K562 (cell line): ENCODE results near the gene GTF2I. TPM values are rescaled to one million over a fixed set of nuclear protein-coding genes. Genes with fewer than 3 reads are reported as not detected.

Experiments used
- ASH1L ChIP-seq: fragments of 450-650 bp; IDR thresholded peaks from 2 replicates; pipeline ENCODE4 v1.6.1; 2018; ENCODE audit warnings: borderline replicate concordance, mild to moderate bottlenecking, low read depth; ENCODE audit not compliant: partially characterized antibody
- CREB3 ChIP-seq: fragments of 450-650 bp; conservative IDR thresholded peaks from 2 replicates; pipeline ENCODE4 v1.6.1; 2016; ENCODE audit warnings: missing genetic modification characterization, low read depth, mild to moderate bottlenecking, missing compliant biosample characterization, moderate library complexity
- CTBP1 ChIP-seq: fragments of 450-650 bp; IDR thresholded peaks from 2 replicates; pipeline ENCODE4 v1.6.1; 2016; ENCODE audit warnings: borderline replicate concordance
- ETS2 ChIP-seq: IDR thresholded peaks from 2 replicates; pipeline ENCODE4 v1.6.1; 2016; ENCODE audit warnings: borderline replicate concordance, missing genetic modification characterization, mild to moderate bottlenecking, moderate library complexity, missing compliant biosample characterization; ENCODE audit not compliant: poor library complexity, severe bottlenecking
- GABPB2 ChIP-seq: fragments of 250-450 bp; sonication (Bioruptor Pico); conservative IDR thresholded peaks from 2 replicates; pipeline ENCODE4 v1.5.1; 2021; ENCODE audit warnings: mild to moderate bottlenecking
- GTF3C2 ChIP-seq: IDR thresholded peaks from 3 replicates; pipeline ENCODE4 v1.6.1; 2011; ENCODE audit warnings: borderline replicate concordance, mild to moderate bottlenecking, moderate library complexity; ENCODE audit not compliant: insufficient read length; ENCODE audit errors: extremely low read depth
- HDAC1 ChIP-seq, 2 experiments: fragments of 450-650 bp; IDR thresholded peaks; 2 replicates each; pipeline ENCODE4 v1.6.1; 2016 to 2017; ENCODE audit warnings: inconsistent platforms in 1 of 2, mild to moderate bottlenecking in 1 of 2, moderate library complexity in 1 of 2
- MEIS2 ChIP-seq: fragments of 450-650 bp; IDR thresholded peaks from 2 replicates; pipeline ENCODE4 v1.6.1; 2014; ENCODE audit warnings: mild to moderate bottlenecking; ENCODE audit not compliant: partially characterized antibody
- PRMT5 ChIP-seq: sonication (generic); formaldehyde crosslinking; IDR thresholded peaks from 2 replicates; pipeline ENCODE4 v1.5.0; 2020; ENCODE audit warnings: missing genetic modification reagents
- RBM22 ChIP-seq: fragments of 200-400 bp; formaldehyde crosslinking; IDR thresholded peaks from 2 replicates; pipeline ENCODE4 v1.6.1; 2018; ENCODE audit warnings: low read length, low read depth; ENCODE audit not compliant: poor library complexity, severe bottlenecking
- TOE1 ChIP-seq, 2 experiments: fragments of 450-650 bp in 1 of 2; sonication (generic) in 1 of 2; formaldehyde crosslinking in 1 of 2; IDR thresholded peaks; 2 replicates each; pipeline versions ENCODE4 v1.7.1 to v1.8.0; 2016 to 2022; ENCODE audit warnings: borderline replicate concordance in 2 of 2, mild to moderate bottlenecking in 2 of 2, antibody characterized with exemption in 1 of 2, inconsistent platforms in 1 of 2, low read depth in 1 of 2, missing genetic modification reagents in 1 of 2, moderate library complexity in 1 of 2
- USF2 ChIP-seq: sonication (generic); formaldehyde crosslinking; IDR thresholded peaks from 2 replicates; pipeline ENCODE4 v1.5.0; 2020; ENCODE audit warnings: missing genetic modification reagents
- ZNF253 ChIP-seq: fragments of 250-450 bp; sonication (Bioruptor Pico); conservative IDR thresholded peaks from 2 replicates; pipeline ENCODE4 v1.6.1; 2021; ENCODE audit warnings: mild to moderate bottlenecking
- ZNF408 ChIP-seq: fragments of 250-450 bp; sonication (Bioruptor Pico); IDR thresholded peaks from 2 replicates; pipeline ENCODE4 v1.4.0; 2020; ENCODE audit warnings: low read depth, mild to moderate bottlenecking, moderate library complexity
- ZNF778 ChIP-seq: fragments of 450-650 bp; formaldehyde crosslinking; IDR thresholded peaks from 2 replicates; pipeline ENCODE4 v1.4.0; 2020; ENCODE audit warnings: mild to moderate bottlenecking, moderate library complexity
- ZNF830 ChIP-seq: fragments of 250-450 bp; sonication (Bioruptor Pico); IDR thresholded peaks from 2 replicates; pipeline ENCODE4 v1.5.0; 2021; ENCODE audit warnings: mild to moderate bottlenecking
- polyA plus RNA-seq, 8 experiments: library from polyadenylated mRNA; depleted of rRNA in 4 of 8; stranded (reverse) in 5 of 8; unstranded in 3 of 8; fragments of >200 nt; fragmentation: Nextera tagmentation in 2 of 8; fragmentation: Illumina TruSeq in 1 of 8; extraction: Ambion mirVana in 2 of 8; extraction: Trizol in 1 of 8; gene quantifications; 2 replicates each; pipeline versions ENCODE4 v1.2.1 to v1.2.3, GENCODE V29; 2011 to 2014; ENCODE audit warnings: inconsistent platforms in 1 of 8, missing spikeins in 1 of 8
- total RNA-seq, 7 experiments: library from RNA; depleted of rRNA in 6 of 7; stranded (reverse); fragments of >200 nt in 6 of 7; fragmentation: Illumina TruSeq in 2 of 7; extraction: Trizol in 2 of 7; gene quantifications; 2 replicates each; pipeline versions ENCODE4 v1.2.1 to v1.2.3, GENCODE V29; 2011 to 2021; ENCODE audit warnings: low replicate concordance in 1 of 7
- TF ChIP-seq, protein P1 (sequence below): sonication (generic); formaldehyde crosslinking; IDR thresholded peaks from 2 replicates; pipeline ENCODE4 v1.8.1; 2023; ENCODE audit warnings: mild to moderate bottlenecking, missing genetic modification reagents

Gene GTF2I
- total and polyA plus RNA-seq, 9 of the 15 experiments (the other 6 are each of a cell fraction or from before 2014, with no cell fraction given): 8.4 to 161 (median 90.0) TPM

DNA sequence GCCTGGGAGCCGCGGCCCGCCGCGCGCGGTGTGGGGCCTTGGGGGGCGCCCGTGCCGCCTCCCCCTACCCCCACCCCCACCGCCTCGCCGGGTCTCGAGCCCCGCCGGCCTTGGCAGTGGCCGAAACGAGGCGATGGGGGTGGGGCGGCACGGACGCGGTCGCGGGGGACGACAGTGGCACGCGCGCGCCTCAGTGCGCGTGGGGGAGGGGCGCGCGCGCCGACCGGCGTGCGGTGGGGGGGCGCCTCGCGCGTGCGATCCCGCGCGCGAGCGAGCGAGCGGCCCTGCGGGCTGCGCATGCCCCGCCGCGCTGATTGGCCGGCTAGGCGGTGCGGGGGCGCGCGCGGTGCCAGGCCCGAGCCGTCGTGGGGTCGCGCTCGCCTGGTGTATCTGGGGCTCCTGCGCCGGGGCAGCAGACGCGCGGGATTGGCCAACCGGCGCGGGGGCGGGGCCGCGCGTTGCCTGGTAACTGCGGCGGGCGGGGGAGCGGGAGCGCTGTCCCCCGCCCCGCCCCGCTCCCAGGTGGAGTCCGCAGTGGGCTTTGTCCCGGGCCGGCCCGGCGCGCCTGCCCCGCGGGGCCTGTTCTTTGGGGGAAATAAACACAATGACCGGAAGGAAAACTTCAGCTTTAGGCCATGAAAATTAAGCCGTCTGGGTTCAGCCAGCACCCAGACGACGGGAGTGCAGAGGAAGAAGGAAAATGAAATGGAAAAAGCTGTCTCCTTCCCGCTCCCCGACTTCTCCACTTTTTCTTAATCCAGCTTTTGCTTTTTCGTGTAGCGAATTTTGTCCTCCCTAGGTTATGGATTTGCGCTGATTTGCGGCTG, 873 bp downstream of the GTF2I start (continued):
- TF ChIP-seq MEIS2: peak; percentile 57
- TF ChIP-seq TOE1 (IDR thresholded peaks at IDR 0.05; ENCODE audit: borderline replicate concordance): no peak
- no peak for TF ChIP-seq TOE1 (CRISPR knock-in tag; IDR thresholded peaks at IDR 0.05; ENCODE audit: borderline replicate concordance, low read depth)
- TF ChIP-seq ZNF408 (CRISPR knock-in tag): no peak
- TF ChIP-seq, protein P1, sequence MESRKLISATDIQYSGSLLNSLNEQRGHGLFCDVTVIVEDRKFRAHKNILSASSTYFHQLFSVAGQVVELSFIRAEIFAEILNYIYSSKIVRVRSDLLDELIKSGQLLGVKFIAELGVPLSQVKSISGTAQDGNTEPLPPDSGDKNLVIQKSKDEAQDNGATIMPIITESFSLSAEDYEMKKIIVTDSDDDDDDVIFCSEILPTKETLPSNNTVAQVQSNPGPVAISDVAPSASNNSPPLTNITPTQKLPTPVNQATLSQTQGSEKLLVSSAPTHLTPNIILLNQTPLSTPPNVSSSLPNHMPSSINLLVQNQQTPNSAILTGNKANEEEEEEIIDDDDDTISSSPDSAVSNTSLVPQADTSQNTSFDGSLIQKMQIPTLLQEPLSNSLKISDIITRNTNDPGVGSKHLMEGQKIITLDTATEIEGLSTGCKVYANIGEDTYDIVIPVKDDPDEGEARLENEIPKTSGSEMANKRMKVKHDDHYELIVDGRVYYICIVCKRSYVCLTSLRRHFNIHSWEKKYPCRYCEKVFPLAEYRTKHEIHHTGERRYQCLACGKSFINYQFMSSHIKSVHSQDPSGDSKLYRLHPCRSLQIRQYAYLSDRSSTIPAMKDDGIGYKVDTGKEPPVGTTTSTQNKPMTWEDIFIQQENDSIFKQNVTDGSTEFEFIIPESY: no peak
- peak; percentile 72 for TF ChIP-seq CTBP1
- no peak for TF ChIP-seq GABPB2 (CRISPR knock-in tag)
- TF ChIP-seq ZNF830 (CRISPR knock-in tag): no peak
- TF ChIP-seq ZNF778 (CRISPR knock-in tag): no peak
- TF ChIP-seq CREB3 (tag): no peak
- TF ChIP-seq ETS2 (tag): no peak
- TF ChIP-seq USF2: no peak
- no peak for TF ChIP-seq ZNF253 (CRISPR knock-in tag)
- TF ChIP-seq RBM22: no peak
- no peak for TF ChIP-seq GTF3C2
- TF ChIP-seq ASH1L: no peak
- TF ChIP-seq PRMT5 (CRISPR knock-in tag): no peak
- peak in 1 of 2 experiments; percentile 42; a peak in 1 of 4 replicates for TF ChIP-seq HDAC1 (IDR thresholded peaks at IDR 0.05)
